DMS53 treated with DMSO at 0.1 percent for 48 hours (cell line): ENCODE results near the gene MVD.
"Not testable (repeated sequence)": the region's sequence is repeated elsewhere in the genome, so short reads cannot be mapped to it uniquely, and the experiment has no call there.

ENCODE experiments used
- DNase-seq: peaks from one replicate; lab custom pipeline; 2025; ENCODE audit not compliant: unreplicated experiment; lab: John Stamatoyannopoulos, UW

MVD gene

DNA sequence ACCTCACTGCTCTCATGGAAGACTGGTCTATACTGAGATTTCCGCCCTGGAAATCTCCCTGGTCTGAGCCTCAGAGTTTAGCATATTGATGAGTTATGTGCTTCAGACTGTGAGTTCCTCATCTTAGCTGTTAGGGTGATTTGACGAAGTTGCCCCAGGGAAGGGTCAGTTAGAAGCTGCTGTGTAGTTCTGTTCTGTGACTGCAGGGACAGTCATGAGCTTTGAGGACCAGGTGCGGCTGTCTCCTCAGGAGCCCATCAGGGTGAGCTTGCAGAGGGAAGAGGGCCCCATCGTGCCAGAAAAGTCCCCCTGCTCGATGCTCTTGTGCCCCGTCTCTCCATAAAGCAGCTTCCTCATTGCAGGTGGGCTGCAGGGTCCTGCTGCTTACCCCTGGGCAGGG is 52.8 kb downstream of the MVD start:
- DNase-seq, result no peak

DNA sequence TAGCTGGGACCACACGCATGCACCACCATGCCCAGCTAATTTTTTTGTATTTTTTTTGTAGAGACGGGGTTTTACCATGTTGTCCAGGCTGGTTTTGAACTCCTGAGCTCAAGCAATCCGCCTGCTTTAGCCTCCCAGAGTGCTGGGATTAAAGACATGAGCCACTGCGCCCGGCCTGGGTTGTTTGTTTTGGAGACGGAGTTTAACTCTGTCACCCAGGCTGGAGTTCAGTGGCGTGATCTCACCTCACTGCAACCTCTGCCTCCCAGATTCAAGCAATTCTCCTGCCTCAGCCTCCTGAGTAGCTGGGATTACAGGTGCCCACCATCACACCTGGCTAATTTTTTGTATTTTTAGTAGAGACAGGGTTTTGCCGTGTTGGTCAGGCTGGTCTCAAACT is 53.5 kb downstream of the MVD start:
- not testable (repeated sequence) for DNase-seq

DNA sequence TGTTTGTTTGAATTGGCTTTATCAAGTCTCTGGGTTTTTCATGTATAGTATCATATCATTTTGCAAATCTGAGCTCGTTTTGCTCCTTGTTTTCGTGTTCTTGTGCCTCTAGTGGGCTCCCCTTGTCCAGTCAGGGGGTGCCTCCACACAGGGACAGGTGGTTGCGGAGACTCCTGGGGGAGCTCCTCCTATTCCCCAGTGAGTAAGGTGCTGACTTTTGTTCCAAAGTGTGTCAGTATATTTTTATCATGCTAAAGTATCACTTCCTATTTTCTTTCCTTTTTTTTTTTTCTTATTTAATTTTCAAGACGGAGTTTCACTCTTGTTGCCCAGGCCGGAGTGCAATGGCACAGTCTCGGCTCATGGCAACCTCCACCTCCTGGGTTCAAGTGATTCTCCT is 54.8 kb downstream of the MVD start:
- no peak for DNase-seq

DNA sequence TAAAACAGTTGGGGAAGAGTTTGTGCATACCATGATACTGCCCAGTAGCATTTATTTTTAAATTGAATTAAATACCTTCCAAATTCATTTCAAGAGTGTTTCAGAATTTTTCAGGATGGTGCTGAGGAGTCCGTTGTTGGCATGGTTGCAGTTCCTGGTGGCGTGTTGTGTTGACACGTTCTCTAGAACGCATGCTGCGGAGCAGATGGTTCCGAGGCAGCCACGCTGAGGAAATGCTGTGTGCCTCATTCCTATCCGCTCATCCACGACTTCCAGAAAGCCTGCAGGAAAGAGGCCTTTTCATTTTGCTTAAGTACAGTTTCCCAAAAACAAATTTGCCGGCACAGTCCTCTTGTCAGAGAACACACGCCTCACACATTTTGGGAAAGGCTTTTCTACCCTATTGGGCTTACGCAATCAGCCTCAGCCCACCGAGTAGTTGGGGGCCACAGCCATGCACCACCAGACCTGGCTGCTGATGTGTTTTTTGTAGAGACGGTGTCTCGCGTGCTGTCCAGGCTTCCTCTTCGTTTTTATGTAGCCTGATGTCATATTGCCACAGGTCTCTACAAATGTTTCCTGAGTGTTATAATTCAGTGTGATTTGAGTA is 56.6 kb downstream of the MVD start:
- no peak for DNase-seq

DNA sequence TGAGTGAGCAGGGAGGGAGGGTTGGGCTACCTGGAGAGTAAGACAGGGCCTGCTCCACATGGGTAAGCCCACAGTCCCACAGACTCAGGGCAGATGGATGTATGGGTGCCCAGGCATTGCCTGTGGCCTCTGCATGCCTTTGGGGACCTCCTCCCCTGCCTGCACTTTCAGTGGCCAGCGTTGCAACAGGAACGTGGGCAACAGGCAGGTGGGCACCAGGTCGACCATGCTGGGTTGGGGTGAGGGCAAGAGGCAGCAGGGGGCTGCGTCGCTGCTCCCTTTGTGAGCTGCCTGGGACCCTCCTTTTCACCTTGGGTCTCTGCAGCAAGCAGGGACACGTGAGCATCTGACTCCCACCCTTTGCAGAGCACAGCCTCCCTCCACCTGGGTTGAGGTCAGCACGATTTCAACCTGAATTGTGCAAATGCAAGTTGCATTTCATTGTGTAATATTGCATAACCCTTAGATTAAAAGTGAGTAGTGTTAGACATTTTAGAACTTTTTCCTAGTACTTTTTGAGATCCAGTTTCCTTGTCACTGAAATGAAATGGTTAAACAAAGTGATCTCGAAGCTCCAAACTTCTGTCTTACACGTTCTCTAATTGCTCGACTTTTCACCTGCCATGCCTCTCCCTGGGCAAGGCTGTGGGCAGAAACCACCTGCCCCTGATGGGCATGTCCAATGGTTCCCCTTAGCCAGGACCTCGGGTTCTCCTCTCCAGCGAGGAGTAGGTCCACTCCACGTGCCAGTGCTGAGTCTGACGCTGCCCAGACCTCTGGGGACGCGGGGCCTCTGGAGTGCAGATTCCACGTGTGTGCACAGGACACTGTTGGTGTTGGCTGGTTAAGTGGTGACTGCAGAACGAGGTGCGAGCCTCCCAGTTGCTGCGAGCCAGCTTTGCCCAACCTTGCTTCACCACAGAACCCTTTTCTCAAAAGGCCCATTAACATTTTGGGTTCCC is 57.4 kb downstream of the MVD start:
- no peak for DNase-seq

DNA sequence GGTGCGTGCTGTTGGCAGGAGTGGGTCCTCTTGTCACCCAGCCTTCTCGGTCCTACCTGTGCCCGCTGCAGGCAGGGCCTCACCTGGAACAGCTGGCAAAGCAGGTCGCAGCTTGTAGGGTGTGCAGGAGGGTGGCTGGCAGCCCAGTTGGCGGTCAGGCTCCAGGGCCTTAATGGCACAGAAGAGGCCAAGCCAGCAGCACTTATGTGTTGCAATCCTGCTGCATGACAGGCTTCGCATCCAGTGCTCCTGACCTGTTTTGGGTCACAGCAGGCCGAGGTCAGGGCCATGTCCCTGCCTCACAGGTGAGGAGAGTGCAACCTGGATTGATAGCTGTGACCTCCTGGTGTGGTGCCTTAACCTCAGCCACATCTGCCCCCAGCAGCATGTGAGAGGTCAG is 60.8 kb downstream of the MVD start:
- DNase-seq, result no peak
